Measurements from ENCODE around the gene VPS37D.
"Not testable (repeated sequence)": the region's sequence is repeated elsewhere in the genome, so short reads cannot be mapped to it uniquely, and the experiment has no call there.

Gene VPS37D

GRCh38 chr7:73707045-73707631, 39.5 kb downstream of the VPS37D start:
- DNase-seq: no peak

GRCh38 chr7:73708961-73709549, 41.4 kb downstream of the VPS37D start:
- no peak for DNase-seq

- no peak for DNase-seq
These were observed 45.1 kb downstream of the VPS37D start for GRCh38 chr7:73712773-73713172.

- DNase-seq: not testable (repeated sequence)
These were observed 45.7 kb downstream of the VPS37D start for GRCh38 chr7:73713319-73713718.

GRCh38 chr7:73715648-73716317, 48.2 kb downstream of the VPS37D start:
- DNase-seq: no peak

- no peak for DNase-seq
These were observed 48.8 kb downstream of the VPS37D start for GRCh38 chr7:73716318-73716890.

GRCh38 chr7:73717025-73717807, 49.6 kb downstream of the VPS37D start:
- DNase-seq: no peak

GRCh38 chr7:73717991-73718405, 50.4 kb downstream of the VPS37D start:
- no peak for DNase-seq

- no peak for DNase-seq
These were observed 50.8 kb downstream of the VPS37D start for GRCh38 chr7:73718438-73718881.

GRCh38 chr7:73718905-73719805, 51.5 kb downstream of the VPS37D start, which contains the start of gene STX1A:
Gene STX1A (minus strand): TSS chr7:73719669. CDS start chr7:73719631, 38 bp downstream.
- DNase-seq: peak; percentile 46

GRCh38 chr7:73719806-73720169, 52.2 kb downstream of the VPS37D start:
- DNase-seq: no peak

GRCh38 chr7:73720443-73720842, 52.8 kb downstream of the VPS37D start:
- DNase-seq: not testable (repeated sequence)

GRCh38 chr7:73721377-73721817, 53.8 kb downstream of the VPS37D start:
- peak; percentile 75 for DNase-seq
